LNCaP clone FGC (cell line): Measurements from ENCODE around the gene GSTO1.

Experiments used
- DNase-seq: peaks from one replicate; pipeline ENCODE4 v3.0.0-alpha.2; 2011; ENCODE audit warnings: low read depth
- H3K4me3 ChIP-seq: 2 replicates; pipeline ENCODE4 v1.5.1; 2011; ENCODE audit warnings: mild to moderate bottlenecking, low read depth, low read length, control low read depth
- CTCF ChIP-seq: IDR thresholded peaks from 2 replicates; pipeline ENCODE4 v1.5.1; 2012; ENCODE audit warnings: mild to moderate bottlenecking; ENCODE audit not compliant: control insufficient read depth, insufficient read depth; ENCODE audit errors: extremely low read depth

Gene GSTO1

GRCh38 chr10:104296687-104297436 is 42.2 kb downstream of the GSTO1 start:
- TF ChIP-seq CTCF = no peak
- DNase-seq = no peak
- no peak overlapping the region for H3K4me3 ChIP-seq

- peak; percentile 34 for TF ChIP-seq CTCF
- no peak overlapping the region for H3K4me3 ChIP-seq
- DNase-seq = no peak
Observed at GRCh38 chr10:104297697-104298660, 43.3 kb downstream of the GSTO1 start.

- H3K4me3 ChIP-seq = no peak overlapping the region
- TF ChIP-seq CTCF = no peak
- DNase-seq = no peak
Observed at GRCh38 chr10:104299031-104299904, 44.6 kb downstream of the GSTO1 start.

- no peak for DNase-seq
- H3K4me3 ChIP-seq = no peak overlapping the region
- TF ChIP-seq CTCF = no peak
Observed at GRCh38 chr10:104300002-104300735, 45.5 kb downstream of the GSTO1 start.

GRCh38 chr10:104300736-104301292 is 46.1 kb downstream of the GSTO1 start:
- peak; percentile 66 for TF ChIP-seq CTCF
- peak; percentile 86 for DNase-seq
- no peak overlapping the region for H3K4me3 ChIP-seq
